ENCODE data around the gene VTCN1.

Gene VTCN1

DNA sequence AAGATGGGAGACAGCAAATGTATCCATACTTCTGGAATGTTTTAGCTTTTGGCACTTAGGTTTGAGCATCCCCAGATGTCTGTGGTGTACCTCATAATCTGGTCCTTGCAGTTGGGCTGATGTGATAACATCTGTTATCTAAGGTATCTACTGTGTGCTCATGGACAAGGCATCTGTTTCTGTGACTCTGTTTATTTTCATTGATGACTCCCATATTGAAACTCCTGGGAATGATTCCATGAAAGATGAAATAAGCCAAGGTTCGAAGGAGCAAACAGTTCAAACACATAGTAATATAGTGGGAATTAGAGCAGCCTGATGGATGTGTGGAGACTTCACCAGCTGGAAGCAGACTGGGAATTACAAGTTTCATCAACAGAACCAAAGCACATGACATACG lies 68.5 kb downstream of the VTCN1 start:
- H3K23ac ChIP-seq (ENCODE audit: low read length) = no peak overlapping the region
- H3K4me2 ChIP-seq (ENCODE audit: low read length) = no peak overlapping the region
- H2BK120ac ChIP-seq (ENCODE audit: insufficient read depth, low read length, poor library complexity) = no peak overlapping the region
- peak in 1 of 2 donors; percentile 10 for DNase-seq
- H2AK5ac ChIP-seq (ENCODE audit: low read length) = no peak overlapping the region
- H3K4ac ChIP-seq (ENCODE audit: low read depth, low read length) = no peak overlapping the region
- H3K79me2 ChIP-seq (ENCODE audit: control insufficient read depth, insufficient read depth, low read length, poor library complexity) = no peaks in the 10 kb centered on the region
- H3K4me1 ChIP-seq (ENCODE audit: control insufficient read depth in 1 of 2, insufficient read depth in 2 of 2, low read length in 2 of 2) = peaks cover 15 to 18% of the 10 kb centered on the region in 2 experiments
- no peak overlapping the region for H4K91ac ChIP-seq (ENCODE audit: low read depth, low read length)
- H2BK5ac ChIP-seq (ENCODE audit: low read depth, low read length, poor library complexity) = no peak overlapping the region
- no peak overlapping the region for H4K8ac ChIP-seq (ENCODE audit: low read depth, low read length)
- H3K4me3 ChIP-seq (ENCODE audit: low read depth, low read length) = no peak overlapping the region
- H3K27ac ChIP-seq (ENCODE audit: low read depth, low read length) = peak overlapping the region; percentile 49
- peaks cover 17% of the 10 kb centered on the region for H3K79me1 ChIP-seq (ENCODE audit: low read length)
- no peak overlapping the region for H2AFZ ChIP-seq (ENCODE audit: insufficient read depth, low read length, poor library complexity)
- H4K12ac ChIP-seq (ENCODE audit: low read depth, low read length) = no peak overlapping the region
- H2BK12ac ChIP-seq (ENCODE audit: low read length) = no peak overlapping the region
- no peak overlapping the region for H3K9ac ChIP-seq (ENCODE audit: low read length)
- no peak overlapping the region for H3K18ac ChIP-seq (ENCODE audit: low read length)
- H3K36me3 ChIP-seq (ENCODE audit: control insufficient read depth in 1 of 2, insufficient read depth in 2 of 2, low read length in 2 of 2) = peaks cover 3% of the 10 kb centered on the region in 2 experiments
- no peak overlapping the region for H3K14ac ChIP-seq (ENCODE audit: low read length)
- H3K9me3 ChIP-seq (ENCODE audit: insufficient read depth, low read depth, low read length) = no peaks in the 10 kb centered on the region
- no CpG with 5 or more reads among the region's 2 CpGs for WGBS (ENCODE audit: extremely low coverage, insufficient coverage, insufficient read length)
- no peaks in the 10 kb centered on the region for H3K27me3 ChIP-seq (ENCODE audit: insufficient read depth, low read length)

DNA sequence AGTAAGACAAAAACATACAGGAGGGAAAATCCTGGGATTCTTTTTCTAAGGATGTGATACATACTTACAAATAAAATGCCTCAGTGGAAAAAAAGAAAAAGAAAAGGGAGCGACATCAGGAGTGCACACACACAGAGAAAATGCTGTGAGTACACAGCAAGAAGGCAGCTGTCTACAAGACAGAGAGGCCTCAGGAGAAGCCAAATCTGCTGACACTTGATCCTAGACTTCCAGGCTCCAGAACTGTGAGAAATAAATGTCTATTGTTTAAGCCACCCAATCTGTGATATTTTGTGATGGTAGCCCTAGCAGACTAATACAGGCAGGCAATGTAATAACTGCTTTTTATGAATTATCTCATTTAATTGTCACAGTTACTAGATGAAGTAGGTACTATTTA lies 72.2 kb downstream of the VTCN1 start:
- H3K79me1 ChIP-seq (ENCODE audit: low read length) = peaks cover 11% of the 10 kb centered on the region
- no peak overlapping the region for H3K9ac ChIP-seq (ENCODE audit: low read length)
- H2AK5ac ChIP-seq (ENCODE audit: low read length) = no peak overlapping the region
- H2BK12ac ChIP-seq (ENCODE audit: low read length) = no peak overlapping the region
- no peak for DNase-seq
- no peak overlapping the region for H4K12ac ChIP-seq (ENCODE audit: low read depth, low read length)
- H3K14ac ChIP-seq (ENCODE audit: low read length) = no peak overlapping the region
- H3K4me2 ChIP-seq (ENCODE audit: low read length) = no peak overlapping the region
- no peaks in the 10 kb centered on the region for H3K27me3 ChIP-seq (ENCODE audit: insufficient read depth, low read length)
- H3K27ac ChIP-seq (ENCODE audit: low read depth, low read length) = no peak overlapping the region
- H3K79me2 ChIP-seq (ENCODE audit: control insufficient read depth, insufficient read depth, low read length, poor library complexity) = no peaks in the 10 kb centered on the region
- H3K4me1 ChIP-seq (ENCODE audit: control insufficient read depth in 1 of 2, insufficient read depth in 2 of 2, low read length in 2 of 2) = peaks cover 10 to 17% of the 10 kb centered on the region in 2 experiments
- H3K4ac ChIP-seq (ENCODE audit: low read depth, low read length) = no peak overlapping the region
- no peak overlapping the region for H4K8ac ChIP-seq (ENCODE audit: low read depth, low read length)
- no peak overlapping the region for H2BK5ac ChIP-seq (ENCODE audit: low read depth, low read length, poor library complexity)
- H4K91ac ChIP-seq (ENCODE audit: low read depth, low read length) = no peak overlapping the region
- H3K9me3 ChIP-seq (ENCODE audit: insufficient read depth, low read depth, low read length) = no peaks in the 10 kb centered on the region
- H3K18ac ChIP-seq (ENCODE audit: low read length) = no peak overlapping the region
- no peaks in the 10 kb centered on the region for H3K36me3 ChIP-seq (ENCODE audit: control insufficient read depth in 1 of 2, insufficient read depth in 2 of 2, low read length in 2 of 2)
- no peak overlapping the region for H3K23ac ChIP-seq (ENCODE audit: low read length)
- no peak overlapping the region for H2AFZ ChIP-seq (ENCODE audit: insufficient read depth, low read length, poor library complexity)
- no CpG with 5 or more reads among the region's 1 CpG for WGBS (ENCODE audit: extremely low coverage, insufficient coverage, insufficient read length)
- H2BK120ac ChIP-seq (ENCODE audit: insufficient read depth, low read length, poor library complexity) = no peak overlapping the region
- H3K4me3 ChIP-seq (ENCODE audit: low read depth, low read length) = no peak overlapping the region

DNA sequence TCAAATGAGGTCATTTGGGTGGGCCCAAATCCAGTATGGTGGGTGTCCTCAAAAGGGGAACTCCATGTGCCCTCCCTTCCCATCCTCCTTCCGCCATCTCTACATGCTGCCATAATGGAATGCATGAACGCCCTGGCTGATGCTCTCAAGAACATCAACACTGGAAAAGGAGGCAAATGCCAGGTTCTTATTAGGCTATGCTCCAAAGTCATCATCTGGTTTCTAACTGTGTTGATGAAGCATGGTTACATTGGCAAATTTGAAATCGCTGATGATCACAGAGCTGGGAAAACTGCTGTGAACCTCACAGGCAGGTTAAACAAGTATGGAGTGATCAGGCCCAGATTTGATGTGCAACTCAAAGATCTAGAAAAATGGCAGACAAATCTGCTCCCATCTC lies 72.6 kb downstream of the VTCN1 start:
- peak overlapping the region; percentile 20 for H4K8ac ChIP-seq (ENCODE audit: low read depth, low read length)
- peak overlapping the region; percentile 34 for H2BK5ac ChIP-seq (ENCODE audit: low read depth, low read length, poor library complexity)
- H3K79me1 ChIP-seq (ENCODE audit: low read length) = peaks cover 10% of the 10 kb centered on the region
- no peaks in the 10 kb centered on the region for H3K27me3 ChIP-seq (ENCODE audit: insufficient read depth, low read length)
- peaks cover 10 to 17% of the 10 kb centered on the region in 2 experiments for H3K4me1 ChIP-seq (ENCODE audit: control insufficient read depth in 1 of 2, insufficient read depth in 2 of 2, low read length in 2 of 2)
- H3K23ac ChIP-seq (ENCODE audit: low read length) = no peak overlapping the region
- H3K14ac ChIP-seq (ENCODE audit: low read length) = peak overlapping the region; percentile 14
- H3K36me3 ChIP-seq (ENCODE audit: control insufficient read depth in 1 of 2, insufficient read depth in 2 of 2, low read length in 2 of 2) = no peaks in the 10 kb centered on the region
- no peak overlapping the region for H3K4me2 ChIP-seq (ENCODE audit: low read length)
- peak overlapping the region; percentile 17 for H3K18ac ChIP-seq (ENCODE audit: low read length)
- H3K4me3 ChIP-seq (ENCODE audit: low read depth, low read length) = no peak overlapping the region
- peak overlapping the region; percentile 56 for H4K91ac ChIP-seq (ENCODE audit: low read depth, low read length)
- peak overlapping the region; percentile 49 for H3K27ac ChIP-seq (ENCODE audit: low read depth, low read length)
- H3K9ac ChIP-seq (ENCODE audit: low read length) = no peak overlapping the region
- H2BK12ac ChIP-seq (ENCODE audit: low read length) = peak overlapping the region; percentile 10
- peak overlapping the region; percentile 9 for H2BK120ac ChIP-seq (ENCODE audit: insufficient read depth, low read length, poor library complexity)
- no peaks in the 10 kb centered on the region for H3K79me2 ChIP-seq (ENCODE audit: control insufficient read depth, insufficient read depth, low read length, poor library complexity)
- DNase-seq = no peak
- peak overlapping the region; percentile 11 for H2AK5ac ChIP-seq (ENCODE audit: low read length)
- no peak overlapping the region for H4K12ac ChIP-seq (ENCODE audit: low read depth, low read length)
- WGBS (ENCODE audit: extremely low coverage, insufficient coverage, insufficient read length) = no CpG with 5 or more reads among the region's 3 CpGs
- H3K4ac ChIP-seq (ENCODE audit: low read depth, low read length) = peak overlapping the region; percentile 2
- no peaks in the 10 kb centered on the region for H3K9me3 ChIP-seq (ENCODE audit: insufficient read depth, low read depth, low read length)
- no peak overlapping the region for H2AFZ ChIP-seq (ENCODE audit: insufficient read depth, low read length, poor library complexity)

DNA sequence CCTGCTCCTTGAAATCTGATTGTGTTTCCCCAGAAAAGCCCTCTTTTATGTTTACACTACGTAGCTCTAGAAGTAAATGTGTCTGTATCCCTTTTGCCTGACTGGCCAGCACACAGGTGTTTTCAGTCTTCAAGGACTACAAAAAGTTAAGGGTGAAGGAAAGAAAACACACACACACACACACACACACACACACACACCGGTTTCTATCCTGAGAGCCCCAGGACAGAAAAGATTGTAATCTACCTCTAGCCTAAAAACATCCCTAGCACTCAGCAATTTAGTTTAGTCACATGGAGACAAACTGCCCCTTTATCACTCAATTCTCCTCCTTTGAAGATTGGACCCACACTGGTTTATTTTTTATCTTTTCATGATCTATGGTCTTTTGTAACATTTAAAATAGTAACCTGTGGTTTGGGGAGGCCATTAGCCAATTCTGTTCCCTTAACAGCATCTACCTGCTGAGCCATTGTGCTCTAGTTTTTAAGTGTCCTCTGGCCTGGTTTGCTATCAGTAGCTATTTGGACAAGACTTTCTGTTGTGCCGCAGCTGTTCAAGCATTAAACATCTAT lies 73.4 kb downstream of the VTCN1 start:
- no peaks in the 10 kb centered on the region for H3K9me3 ChIP-seq (ENCODE audit: insufficient read depth, low read depth, low read length)
- no peak overlapping the region for H4K12ac ChIP-seq (ENCODE audit: low read depth, low read length)
- H3K14ac ChIP-seq (ENCODE audit: low read length) = no peak overlapping the region
- no peak overlapping the region for H4K8ac ChIP-seq (ENCODE audit: low read depth, low read length)
- peaks cover 7% of the 10 kb centered on the region for H3K79me1 ChIP-seq (ENCODE audit: low read length)
- no peak overlapping the region for H4K91ac ChIP-seq (ENCODE audit: low read depth, low read length)
- DNase-seq = peak in 1 of 2 donors; percentile 64
- no peak overlapping the region for H3K4me3 ChIP-seq (ENCODE audit: low read depth, low read length)
- H3K36me3 ChIP-seq (ENCODE audit: control insufficient read depth in 1 of 2, insufficient read depth in 2 of 2, low read length in 2 of 2) = no peaks in the 10 kb centered on the region
- no peak overlapping the region for H3K4ac ChIP-seq (ENCODE audit: low read depth, low read length)
- no peaks in the 10 kb centered on the region for H3K27me3 ChIP-seq (ENCODE audit: insufficient read depth, low read length)
- H3K4me2 ChIP-seq (ENCODE audit: low read length) = no peak overlapping the region
- no peak overlapping the region for H2AK5ac ChIP-seq (ENCODE audit: low read length)
- H3K23ac ChIP-seq (ENCODE audit: low read length) = no peak overlapping the region
- H2BK5ac ChIP-seq (ENCODE audit: low read depth, low read length, poor library complexity) = no peak overlapping the region
- no peak overlapping the region for H2BK120ac ChIP-seq (ENCODE audit: insufficient read depth, low read length, poor library complexity)
- H3K27ac ChIP-seq (ENCODE audit: low read depth, low read length) = peak overlapping the region; percentile 49
- H3K18ac ChIP-seq (ENCODE audit: low read length) = no peak overlapping the region
- WGBS (ENCODE audit: extremely low coverage, insufficient coverage, insufficient read length) = no CpG with 5 or more reads among the region's 3 CpGs
- no peak overlapping the region for H2AFZ ChIP-seq (ENCODE audit: insufficient read depth, low read length, poor library complexity)
- no peak overlapping the region for H2BK12ac ChIP-seq (ENCODE audit: low read length)
- peaks cover 6 to 14% of the 10 kb centered on the region in 2 experiments for H3K4me1 ChIP-seq (ENCODE audit: control insufficient read depth in 1 of 2, insufficient read depth in 2 of 2, low read length in 2 of 2)
- H3K9ac ChIP-seq (ENCODE audit: low read length) = no peak overlapping the region
- no peaks in the 10 kb centered on the region for H3K79me2 ChIP-seq (ENCODE audit: control insufficient read depth, insufficient read depth, low read length, poor library complexity)

All from trophoblast cell (in vitro differentiated cells and primary cell).